ENCODE measurements around the gene MPC2. TPM values are rescaled to one million over a fixed set of nuclear protein-coding genes. Genes with fewer than 3 reads are reported as not detected.

MPC2 gene
- total and polyA plus RNA-seq, 2 experiments from 2014 or later, result 65.5 to 188 TPM

GRCh38 chr1:167881069-167881468 lies 55.8 kb downstream of the MPC2 start:
- H3K27ac ChIP-seq, result no peak overlapping the region
- peak; percentile 62 for DNase-seq
- H2AFZ ChIP-seq, result no peak overlapping the region
- no peak overlapping the region for H3K4me2 ChIP-seq (ENCODE audit: unreplicated experiment)
- in situ Hi-C loops (cut with MboI), result no loop called here
- peaks cover 17% of the 10 kb centered on the region for H3K4me1 ChIP-seq (ENCODE audit: insufficient read depth)
- H3K9me3 ChIP-seq (ENCODE audit: low read depth), result no peaks in the 10 kb centered on the region
- no peaks in the 10 kb centered on the region for H3K79me2 ChIP-seq (ENCODE audit: insufficient read depth)
- H3F3A ChIP-seq (ENCODE audit: insufficient read depth), result peaks cover 16% of the 10 kb centered on the region; the same call in 1 of the 2 replicates
- H3K9me2 ChIP-seq (ENCODE audit: insufficient read depth), result no peaks in the 10 kb centered on the region
- no peaks in the 10 kb centered on the region for H4K20me1 ChIP-seq (ENCODE audit: insufficient read depth)
- no peak overlapping the region for H3K9ac ChIP-seq
- no peaks in the 10 kb centered on the region for H3K36me3 ChIP-seq (ENCODE audit: low read depth)
- no peaks in the 10 kb centered on the region for H3K27me3 ChIP-seq (replicated peaks; ENCODE audit: insufficient read depth)
- H3K4me3 ChIP-seq, result no peak overlapping the region
- no peak for TF ChIP-seq EZH2phosphoT487 (IDR thresholded peaks at IDR 0.05; ENCODE audit: insufficient read depth, low read depth)
- no peak for TF ChIP-seq EZH2 (IDR thresholded peaks at IDR 0.05; ENCODE audit: insufficient read depth, poor library complexity, severe bottlenecking)

- in situ Hi-C loops (cut with MboI), result no loop called here
- no peak overlapping the region for H3K27ac ChIP-seq
- no peak overlapping the region for H2AFZ ChIP-seq
These were observed 56.3 kb downstream of the MPC2 start for GRCh38 chr1:167880580-167881021.

DNA sequence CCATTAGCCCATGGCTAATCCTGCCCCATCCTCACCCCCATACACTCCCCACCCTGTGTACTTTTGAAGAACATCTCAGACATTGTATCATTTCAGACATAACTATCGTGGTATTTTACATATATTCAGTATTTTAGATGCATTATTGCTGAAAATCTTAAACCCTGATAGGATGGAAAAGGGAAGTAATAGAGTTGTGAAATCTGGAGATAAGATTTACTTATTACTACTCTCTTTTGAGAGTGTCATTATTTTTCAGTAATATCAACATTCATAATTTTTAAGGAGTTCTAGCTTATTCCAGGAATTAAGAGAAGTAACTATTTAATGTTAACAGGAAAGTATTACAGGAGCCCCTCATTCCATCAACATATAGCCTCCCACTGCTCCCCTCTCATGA lies 57.4 kb downstream of the MPC2 start:
- Histone ChIP-seq H2AFZ (no peak overlapping the region), H3K79me2 (ENCODE audit: insufficient read depth) (no peaks in the 10 kb centered on the region), H3K27me3 (replicated peaks; ENCODE audit: insufficient read depth) (no peaks in the 10 kb centered on the region), H4K20me1 (ENCODE audit: insufficient read depth) (no peaks in the 10 kb centered on the region), H3K27ac (no peak overlapping the region), H3K4me3 (no peak overlapping the region), H3K4me2 (ENCODE audit: unreplicated experiment) (no peak overlapping the region), H3K9ac (no peak overlapping the region), H3K9me2 (ENCODE audit: insufficient read depth) (no peaks in the 10 kb centered on the region), H3K9me3 (ENCODE audit: low read depth) (no peaks in the 10 kb centered on the region), H3K4me1 (ENCODE audit: insufficient read depth) (peaks cover 17% of the 10 kb centered on the region), H3F3A (ENCODE audit: insufficient read depth) (peaks cover 16% of the 10 kb centered on the region; the same call in 1 of the 2 replicates), H3K36me3 (ENCODE audit: low read depth) (no peaks in the 10 kb centered on the region)
- WGBS, 2 experiments (ENCODE audit: low coverage in 1 of 2, low lambda C conversion rate in 2 of 2, missing lambda C conversion rate in 2 of 2), result 85% methylated on average over 1 of the region's 1 CpG
- TF ChIP-seq EZH2 (IDR thresholded peaks at IDR 0.05; ENCODE audit: insufficient read depth, poor library complexity, severe bottlenecking) (no peak), EZH2phosphoT487 (IDR thresholded peaks at IDR 0.05; ENCODE audit: insufficient read depth, low read depth) (no peak)
- DNase-seq, result no peak
- in situ Hi-C loops (cut with MboI), result no loop called here

More at GRCh38 chr1:167880580-167881021, 56.3 kb downstream of the MPC2 start:
- H3F3A ChIP-seq (ENCODE audit: insufficient read depth), result peaks cover 16% of the 10 kb centered on the region; the same call in 1 of the 2 replicates
- no peak overlapping the region for H3K4me2 ChIP-seq (ENCODE audit: unreplicated experiment)
- no peak overlapping the region for H3K9ac ChIP-seq
- no peaks in the 10 kb centered on the region for H3K27me3 ChIP-seq (replicated peaks; ENCODE audit: insufficient read depth)
- DNase-seq, result no peak
- H3K4me3 ChIP-seq, result no peak overlapping the region
- peaks cover 17% of the 10 kb centered on the region for H3K4me1 ChIP-seq (ENCODE audit: insufficient read depth)
- WGBS, 2 experiments (ENCODE audit: low coverage in 1 of 2, low lambda C conversion rate in 2 of 2, missing lambda C conversion rate in 2 of 2), result 94% methylated on average over 3 of the region's 3 CpGs
- no peaks in the 10 kb centered on the region for H3K79me2 ChIP-seq (ENCODE audit: insufficient read depth)
- no peaks in the 10 kb centered on the region for H3K36me3 ChIP-seq (ENCODE audit: low read depth)
- no peaks in the 10 kb centered on the region for H3K9me2 ChIP-seq (ENCODE audit: insufficient read depth)
- TF ChIP-seq EZH2 (IDR thresholded peaks at IDR 0.05; ENCODE audit: insufficient read depth, poor library complexity, severe bottlenecking) (no peak), EZH2phosphoT487 (IDR thresholded peaks at IDR 0.05; ENCODE audit: insufficient read depth, low read depth) (no peak)
- no peaks in the 10 kb centered on the region for H3K9me3 ChIP-seq (ENCODE audit: low read depth)
- no peaks in the 10 kb centered on the region for H4K20me1 ChIP-seq (ENCODE audit: insufficient read depth)

- Histone ChIP-seq H4K20me1 (ENCODE audit: insufficient read depth) (no peaks in the 10 kb centered on the region), H3K4me2 (ENCODE audit: unreplicated experiment) (no peak overlapping the region), H3K27ac (no peak overlapping the region), H3K27me3 (replicated peaks; ENCODE audit: insufficient read depth) (no peaks in the 10 kb centered on the region), H3K79me2 (ENCODE audit: insufficient read depth) (no peaks in the 10 kb centered on the region), H3K4me3 (no peak overlapping the region), H2AFZ (no peak overlapping the region), H3F3A (ENCODE audit: insufficient read depth) (peaks cover 16% of the 10 kb centered on the region; the same call in 1 of the 2 replicates), H3K9ac (no peak overlapping the region), H3K4me1 (ENCODE audit: insufficient read depth) (peaks cover 17% of the 10 kb centered on the region), H3K36me3 (ENCODE audit: low read depth) (no peaks in the 10 kb centered on the region), H3K9me2 (ENCODE audit: insufficient read depth) (no peaks in the 10 kb centered on the region), H3K9me3 (ENCODE audit: low read depth) (no peaks in the 10 kb centered on the region)
- DNase-seq, result no peak
- in situ Hi-C loops (cut with MboI), result no loop called here
- no peak for TF ChIP-seq EZH2phosphoT487 (IDR thresholded peaks at IDR 0.05; ENCODE audit: insufficient read depth, low read depth)
- no peak for TF ChIP-seq EZH2 (IDR thresholded peaks at IDR 0.05; ENCODE audit: insufficient read depth, poor library complexity, severe bottlenecking)
- 92 to 95% methylated on average over 7 of the region's 7 CpGs for WGBS, 2 experiments (ENCODE audit: low coverage in 1 of 2, low lambda C conversion rate in 2 of 2, missing lambda C conversion rate in 2 of 2)
These were observed 58.3 kb downstream of the MPC2 start for GRCh38 chr1:167878372-167879160.

Data from GM23248 (cell line).